Natural killer cell (primary cell): ENCODE measurements around the gene SH3BGRL3. TPM values are rescaled to one million over a fixed set of nuclear protein-coding genes. Genes with fewer than 3 reads are reported as not detected.

Experiments used
- ATAC-seq, 3 donors: fragments of 150-1000 bp in 2 of 3; fragments of 200-7000 bp in 1 of 3; cut with Tn5 transposase; 1 replicate in 1 of 3; 2 replicates in 2 of 3; pipeline ENCODE4 v1.10.0; 2021; ENCODE audit warnings: mild to moderate bottlenecking in 2 of 3, moderate library complexity in 2 of 3
- DNase-seq, 2 donors: peaks; one replicate each; pipeline versions ENCODE4 v3.0.0 to v3.0.0-alpha.2; 2013 to 2021; ENCODE audit warnings: mixed read lengths in 1 of 2
- H3K27ac ChIP-seq: one replicate; pipeline ENCODE4 v1.5.1; 2013; ENCODE audit warnings: mild to moderate bottlenecking, low read length
- H3K27me3 ChIP-seq: one replicate; pipeline ENCODE4 v1.6.1; 2013; ENCODE audit warnings: low read length; ENCODE audit not compliant: control insufficient read depth, insufficient read depth
- H3K36me3 ChIP-seq: one replicate; pipeline ENCODE4 v1.6.1; 2013; ENCODE audit warnings: low read length; ENCODE audit not compliant: control insufficient read depth, insufficient read depth
- H3K4me1 ChIP-seq: one replicate; pipeline ENCODE4 v1.6.1; 2013; ENCODE audit warnings: low read length; ENCODE audit not compliant: control insufficient read depth, insufficient read depth
- H3K4me3 ChIP-seq: one replicate; pipeline ENCODE4 v1.5.1; 2013; ENCODE audit warnings: low read length
- H3K9me3 ChIP-seq: one replicate; pipeline ENCODE4 v1.6.1; 2013; ENCODE audit warnings: low read length; ENCODE audit not compliant: control insufficient read depth, insufficient read depth
- H3K27ac Mint-ChIP-seq, 2 donors: one replicate each; pipeline ENCODE4 v1.8.0; 2022; ENCODE audit warnings: mild to moderate bottlenecking in 2 of 2, mixed read lengths in 2 of 2, moderate library complexity in 1 of 2
- H3K27me3 Mint-ChIP-seq, 2 donors: one replicate each; pipeline ENCODE4 v1.8.0; 2022; ENCODE audit warnings: low read depth in 2 of 2, mixed read lengths in 2 of 2
- H3K36me3 Mint-ChIP-seq: one replicate; pipeline ENCODE4 v1.8.0; 2022; ENCODE audit warnings: mixed read lengths
- H3K4me1 Mint-ChIP-seq, 2 donors: one replicate each; pipeline ENCODE4 v1.8.0; 2022; ENCODE audit warnings: mixed read lengths in 2 of 2
- H3K4me3 Mint-ChIP-seq: one replicate; pipeline ENCODE4 v1.8.0; 2022; ENCODE audit warnings: mild to moderate bottlenecking, moderate library complexity, mixed read lengths
- H3K9me3 Mint-ChIP-seq, 2 donors: one replicate each; pipeline ENCODE4 v1.8.0; 2022; ENCODE audit warnings: mixed read lengths in 2 of 2
- WGBS: methylation state at CpG from one replicate; pipeline ENCODE4 v1.1.7; 2013; ENCODE audit warnings: missing lambda C conversion rate; ENCODE audit not compliant: insufficient coverage; 5-methylcytosine and 5-hydroxymethylcytosine counted together
- intact Hi-C: fragments of 100-400 bp; cut with micrococcal nuclease; formaldehyde crosslinking; loops from one replicate; pipeline ENCODE4 v1.14.2; 2022
- total RNA-seq, 4 donors: library from RNA; stranded (reverse); fragments of 120-200 nt in 1 of 4; gene quantifications; one replicate each; pipeline versions ENCODE4 v1.2.3 to v1.2.4, GENCODE V29; 2013 to 2022
- TF ChIP-seq, protein P1 (sequence below): fragments of 200-600 bp; IDR thresholded peaks from one replicate; pipeline ENCODE4 v1.8.0; 2022; ENCODE audit warnings: antibody characterized with exemption

The SH3BGRL3 gene
- total RNA-seq, 3 donors from 2014 or later (not counting 1 experiment from before 2014, with no cell fraction given): 396 to 488 (median 437) TPM

DNA sequence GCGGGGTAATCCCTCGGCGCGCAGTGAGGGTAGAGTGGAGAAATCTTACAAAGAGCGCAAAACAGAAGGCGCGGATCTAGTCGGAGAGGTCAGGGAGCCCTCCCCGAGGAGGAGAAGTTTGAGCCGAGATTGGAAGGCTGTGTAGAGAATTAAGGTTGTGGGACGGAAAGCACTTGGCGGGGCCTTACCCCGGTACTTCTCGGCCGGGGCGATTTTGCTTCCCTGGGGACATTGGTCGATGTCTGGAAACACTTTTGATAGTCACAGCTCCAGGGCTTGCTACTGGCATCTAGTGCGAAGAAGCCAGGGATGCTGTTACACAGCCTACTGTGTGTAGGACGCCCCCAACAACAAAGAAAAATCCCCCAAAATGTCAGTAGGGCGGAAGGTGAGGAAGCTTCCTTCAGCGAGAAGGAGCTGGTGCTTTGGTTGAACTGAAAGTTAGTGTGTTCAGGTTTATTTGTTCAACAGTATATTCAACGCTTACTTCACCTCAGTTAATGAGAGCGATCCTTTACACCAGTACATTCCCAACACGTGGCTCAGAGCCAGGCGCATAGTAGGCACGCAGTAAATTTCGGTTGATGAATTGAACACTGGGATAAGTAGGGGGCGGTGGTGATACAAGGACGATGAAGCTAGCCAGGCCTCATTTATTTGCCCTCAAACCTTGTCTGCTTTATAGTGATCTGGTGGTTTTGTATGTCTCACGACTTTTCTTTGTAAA, 45.1 kb upstream of the SH3BGRL3 start:
- H3K27me3 Mint-ChIP-seq: no peaks in the 10 kb centered on the region
- peaks cover 29 to 30% of the 10 kb centered on the region in 2 donors for H3K4me1 Mint-ChIP-seq
- H3K4me3 Mint-ChIP-seq: peak overlapping the region; percentile 99
- TF ChIP-seq, protein P1, sequence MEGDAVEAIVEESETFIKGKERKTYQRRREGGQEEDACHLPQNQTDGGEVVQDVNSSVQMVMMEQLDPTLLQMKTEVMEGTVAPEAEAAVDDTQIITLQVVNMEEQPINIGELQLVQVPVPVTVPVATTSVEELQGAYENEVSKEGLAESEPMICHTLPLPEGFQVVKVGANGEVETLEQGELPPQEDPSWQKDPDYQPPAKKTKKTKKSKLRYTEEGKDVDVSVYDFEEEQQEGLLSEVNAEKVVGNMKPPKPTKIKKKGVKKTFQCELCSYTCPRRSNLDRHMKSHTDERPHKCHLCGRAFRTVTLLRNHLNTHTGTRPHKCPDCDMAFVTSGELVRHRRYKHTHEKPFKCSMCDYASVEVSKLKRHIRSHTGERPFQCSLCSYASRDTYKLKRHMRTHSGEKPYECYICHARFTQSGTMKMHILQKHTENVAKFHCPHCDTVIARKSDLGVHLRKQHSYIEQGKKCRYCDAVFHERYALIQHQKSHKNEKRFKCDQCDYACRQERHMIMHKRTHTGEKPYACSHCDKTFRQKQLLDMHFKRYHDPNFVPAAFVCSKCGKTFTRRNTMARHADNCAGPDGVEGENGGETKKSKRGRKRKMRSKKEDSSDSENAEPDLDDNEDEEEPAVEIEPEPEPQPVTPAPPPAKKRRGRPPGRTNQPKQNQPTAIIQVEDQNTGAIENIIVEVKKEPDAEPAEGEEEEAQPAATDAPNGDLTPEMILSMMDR: no peak
- H3K27ac Mint-ChIP-seq: peak overlapping the region; percentile 94 to 96
- no peaks in the 10 kb centered on the region for H3K9me3 Mint-ChIP-seq
- peak overlapping the region; percentile 78 for H3K27ac ChIP-seq
- H3K9me3 ChIP-seq: no peaks in the 10 kb centered on the region
- 2% methylated on average over 24 of the region's 30 CpGs for WGBS
- no peaks in the 10 kb centered on the region for H3K36me3 Mint-ChIP-seq
- H3K4me3 ChIP-seq: peak overlapping the region; percentile 93
- intact Hi-C loops: loop anchor here (1.0 to 5.0 kb wide), 3 partner anchors 36 to 124 kb away; partner anchors contain the start of genes C1orf232, PDIK1L and ZNF593
- DNase-seq: peak in 1 of 2 donors; percentile 59
- H3K36me3 ChIP-seq: no peaks in the 10 kb centered on the region
- no peak for ATAC-seq
- H3K27me3 ChIP-seq: no peaks in the 10 kb centered on the region
- H3K4me1 ChIP-seq: peaks cover 18% of the 10 kb centered on the region

DNA sequence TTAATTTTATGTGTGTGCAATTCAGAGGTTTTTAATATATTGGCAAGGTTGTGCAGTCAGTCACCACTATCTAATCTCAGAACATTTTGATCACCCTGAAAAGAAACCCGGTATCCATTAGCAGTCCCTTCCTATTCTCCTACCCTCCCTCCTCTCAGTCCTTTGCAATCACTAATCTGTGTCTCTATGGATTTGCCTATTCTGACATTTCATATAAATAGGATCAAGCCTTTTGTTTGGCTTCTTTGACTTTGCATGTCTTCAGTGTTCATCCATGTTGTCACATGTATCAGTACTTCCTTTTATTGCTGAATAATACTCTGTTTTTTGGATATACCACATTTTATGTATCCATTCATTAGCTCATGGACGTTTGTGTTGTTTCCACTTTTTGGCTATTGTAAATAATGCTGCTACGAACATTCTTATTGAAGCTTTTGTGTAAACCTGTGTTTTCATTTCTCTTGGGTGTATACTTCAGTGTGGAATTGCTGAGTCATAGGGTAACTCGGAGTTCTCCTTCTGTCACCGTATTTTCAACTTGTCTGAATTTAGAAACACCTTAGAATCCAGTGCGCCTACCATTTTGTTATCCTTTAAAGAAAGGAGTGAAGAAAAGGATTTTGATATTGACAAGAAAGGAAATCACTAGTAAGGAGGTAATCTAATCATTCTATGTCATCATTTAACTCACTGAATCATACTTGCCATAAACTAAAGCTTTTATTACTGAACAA, 42.5 kb upstream of the SH3BGRL3 start:
- DNase-seq (no peak), ATAC-seq (no peak)
- Histone ChIP-seq H3K4me1 (peaks cover 18% of the 10 kb centered on the region), H3K9me3 (no peaks in the 10 kb centered on the region), H3K27me3 (no peaks in the 10 kb centered on the region), H3K36me3 (no peaks in the 10 kb centered on the region), H3K4me3 (no peak overlapping the region), H3K27ac (no peak overlapping the region)
- no peaks in the 10 kb centered on the region for H3K27me3 Mint-ChIP-seq
- WGBS: 64% methylated on average over 4 of the region's 6 CpGs
- no peaks in the 10 kb centered on the region for H3K36me3 Mint-ChIP-seq
- intact Hi-C loops: no loop called here
- H3K27ac Mint-ChIP-seq: no peak overlapping the region
- no peak overlapping the region for H3K4me3 Mint-ChIP-seq
- no peaks in the 10 kb centered on the region for H3K9me3 Mint-ChIP-seq
- H3K4me1 Mint-ChIP-seq: peaks cover 29 to 30% of the 10 kb centered on the region in 2 donors
- TF ChIP-seq, protein P1: no peak

DNA sequence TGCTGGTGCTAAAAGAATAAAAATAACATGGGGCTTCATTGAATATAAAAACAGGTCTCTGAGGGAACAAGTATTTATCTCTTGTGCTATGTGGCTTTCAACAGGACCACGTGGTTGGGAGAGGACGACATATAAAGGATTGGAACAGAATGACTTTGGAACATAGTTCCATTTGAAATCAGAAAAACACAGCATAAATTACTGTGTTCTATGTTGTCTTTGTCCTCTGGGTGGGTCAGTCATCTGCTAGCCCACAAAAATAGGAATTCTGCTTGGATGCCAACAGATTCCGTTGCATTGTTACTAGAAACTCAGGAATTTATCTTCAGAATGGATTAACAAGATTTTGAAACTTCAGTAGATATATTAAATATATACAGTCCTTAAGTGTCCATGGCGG, 40.0 kb upstream of the SH3BGRL3 start:
- intact Hi-C loops: no loop called here
- no peaks in the 10 kb centered on the region for H3K36me3 Mint-ChIP-seq

More for the DNA sequence above, 40.0 kb upstream of the SH3BGRL3 start:
- Mint-ChIP-seq H3K27ac (no peak overlapping the region), H3K4me1 (peaks cover 14 to 16% of the 10 kb centered on the region in 2 donors), H3K4me3 (no peak overlapping the region), H3K27me3 (no peaks in the 10 kb centered on the region), H3K9me3 (no peaks in the 10 kb centered on the region)
- TF ChIP-seq, protein P1: no peak
- Histone ChIP-seq H3K27ac (no peak overlapping the region), H3K4me1 (peaks cover 8% of the 10 kb centered on the region), H3K4me3 (no peak overlapping the region), H3K36me3 (peaks cover 5% of the 10 kb centered on the region), H3K9me3 (no peaks in the 10 kb centered on the region), H3K27me3 (no peaks in the 10 kb centered on the region)
- DNase-seq: no peak
- ATAC-seq: no peak
- WGBS: 92% methylated on average over 2 of the region's 4 CpGs
